B cell (primary cell): ENCODE data around the gene NR0B2. TPM values are rescaled to one million over a fixed set of nuclear protein-coding genes. Genes with fewer than 3 reads are reported as not detected.

Experiments
- ATAC-seq: fragments of 200-7000 bp; cut with Tn5 transposase; one replicate; pipeline ENCODE4 v1.10.0; 2021; ENCODE audit warnings: low read depth, mild to moderate bottlenecking, moderate number of reproducible peaks, moderate library complexity
- CTCF ChIA-PET: fragments of 350-600 bp; sonication (Branson Sonifier 250); formaldehyde crosslinking; loops from one replicate; lab custom pipeline; 2021; ENCODE audit warnings: antibody characterized with exemption, inconsistent platforms; lab: Charles Lee
- POLR2A ChIA-PET: fragments of 350-600 bp; sonication (Branson Sonifier 250); formaldehyde crosslinking; loops from one replicate; lab custom pipeline; 2021; ENCODE audit warnings: antibody characterized with exemption; lab: Charles Lee
- DNase-seq: peaks from one replicate; pipeline ENCODE4 v3.0.0; 2013
- H2AFZ ChIP-seq: 2 replicates; pipeline ENCODE4 v1.6.1; 2012; ENCODE audit warnings: mild to moderate bottlenecking, low read depth, low read length; ENCODE audit not compliant: insufficient read depth, poor library complexity, severe bottlenecking
- H3K27ac ChIP-seq, 2 donors: 1 replicate in 1 of 2; 2 replicates in 1 of 2; pipeline ENCODE4 v1.5.1; 2012 to 2013; ENCODE audit warnings: low read length in 2 of 2, mild to moderate bottlenecking in 2 of 2, moderate library complexity in 1 of 2
- H3K27me3 ChIP-seq, 4 experiments: fragments of 200-600 bp in 1 of 4; sonication (generic) in 1 of 4; replicated peaks in 1 of 4; 1 replicate in 2 of 4; 2 replicates in 2 of 4; pipeline versions ENCODE4 v1.6.1 to v1.7.0; 2013 to 2016; ENCODE audit warnings: low read length in 3 of 4, mild to moderate bottlenecking in 2 of 4, mixed read lengths in 1 of 4, moderate library complexity in 1 of 4; ENCODE audit not compliant: insufficient read depth in 4 of 4, control insufficient read depth in 3 of 4; ENCODE audit errors: control extremely low read depth in 1 of 4
- H3K36me3 ChIP-seq, 2 experiments: replicated peaks in 1 of 2; 1 replicate in 1 of 2; 2 replicates in 1 of 2; pipeline versions ENCODE4 v1.6.1 to v1.7.1; 2013; ENCODE audit warnings: low read length in 1 of 2; ENCODE audit not compliant: insufficient read depth in 2 of 2, control insufficient read depth in 1 of 2; ENCODE audit errors: control extremely low read depth in 1 of 2, extremely low read depth in 1 of 2
- H3K4me1 ChIP-seq, 2 donors: fragments of 200-600 bp in 1 of 2; sonication (generic) in 1 of 2; 1 replicate in 1 of 2; 2 replicates in 1 of 2; pipeline versions ENCODE4 v1.5.1 to v1.6.1; 2013 to 2017; ENCODE audit warnings: low read length in 2 of 2; ENCODE audit not compliant: control insufficient read depth in 2 of 2, insufficient read depth in 2 of 2
- H3K4me2 ChIP-seq: replicated peaks from 2 replicates; pipeline ENCODE3; 2012; ENCODE audit warnings: mild to moderate bottlenecking, low read depth, low read length; ENCODE audit not compliant: poor library complexity, severe bottlenecking
- H3K4me3 ChIP-seq, 5 experiments: fragments of 200-600 bp in 1 of 5; sonication (generic) in 1 of 5; 1 replicate in 3 of 5; 2 replicates in 2 of 5; pipeline versions ENCODE4 v1.5.1 to v1.7.0; 2011 to 2016; ENCODE audit warnings: low read length in 4 of 5, mild to moderate bottlenecking in 4 of 5, low read depth in 2 of 5, control low read depth in 1 of 5, moderate library complexity in 1 of 5; ENCODE audit not compliant: insufficient read depth in 1 of 5; ENCODE audit errors: control extremely low read depth in 1 of 5, extremely low read depth in 1 of 5
- H3K79me2 ChIP-seq: fragments of 200-600 bp; sonication (generic); one replicate; pipeline ENCODE4 v1.6.0; 2016; ENCODE audit warnings: low read length; ENCODE audit not compliant: control insufficient read depth, insufficient read depth
- H3K9ac ChIP-seq: fragments of 200-600 bp; sonication (generic); 2 replicates; pipeline ENCODE4 v1.6.1; 2017; ENCODE audit warnings: mild to moderate bottlenecking, low read length, moderate library complexity
- H3K9me3 ChIP-seq, 3 donors: one replicate each; pipeline versions ENCODE4 v1.6.1 to v1.7.1; 2013; ENCODE audit warnings: low read length in 2 of 3; ENCODE audit not compliant: control insufficient read depth in 2 of 3, insufficient read depth in 1 of 3; ENCODE audit errors: control extremely low read depth in 1 of 3
- H4K20me1 ChIP-seq: 2 replicates; pipeline ENCODE4 v1.6.0; 2012; ENCODE audit warnings: mild to moderate bottlenecking, low read length; ENCODE audit not compliant: insufficient read depth, control insufficient read depth, poor library complexity, severe bottlenecking
- H3K27ac Mint-ChIP-seq: one replicate; pipeline ENCODE4 v1.8.0; 2021; ENCODE audit warnings: mixed read lengths
- H3K27me3 Mint-ChIP-seq: one replicate; pipeline ENCODE4 v1.8.0; 2021; ENCODE audit warnings: mixed read lengths
- H3K4me1 Mint-ChIP-seq: one replicate; pipeline ENCODE4 v1.8.0; 2021; ENCODE audit warnings: mixed read lengths
- H3K4me3 Mint-ChIP-seq: one replicate; pipeline ENCODE4 v1.8.0; 2021; ENCODE audit warnings: mixed read lengths
- H3K9me3 Mint-ChIP-seq: one replicate; pipeline ENCODE4 v1.8.0; 2022; ENCODE audit warnings: mixed read lengths; ENCODE audit not compliant: insufficient read depth
- CTCF ChIP-seq: fragments of 200-600 bp; IDR thresholded peaks from one replicate; pipeline ENCODE4 v1.8.0; 2022; ENCODE audit warnings: antibody characterized with exemption, mild to moderate bottlenecking
- EZH2 ChIP-seq: IDR thresholded peaks from 2 replicates; pipeline ENCODE4 v1.6.1; 2012; ENCODE audit warnings: borderline replicate concordance, low read depth, mild to moderate bottlenecking, moderate library complexity, low read length; ENCODE audit not compliant: insufficient read depth, poor library complexity, severe bottlenecking
- WGBS: methylation state at CpG from one replicate; pipeline ENCODE4 v1.1.5; 2013; ENCODE audit warnings: missing lambda C conversion rate; ENCODE audit not compliant: insufficient coverage; 5-methylcytosine and 5-hydroxymethylcytosine counted together
- intact Hi-C: fragments of 100-400 bp; cut with micrococcal nuclease; formaldehyde crosslinking; loops from one replicate; pipeline ENCODE4 v1.10.0; 2022
- polyA plus RNA-seq: library from polyadenylated mRNA; depleted of rRNA; stranded (reverse); fragments of >200 nt; gene quantifications from 2 replicates; pipeline ENCODE4 v1.2.3, GENCODE V29; 2012
- total RNA-seq, 2 donors: library from RNA; stranded (reverse); fragments of 120-200 nt in 1 of 2; gene quantifications; 1 replicate in 1 of 2; 2 replicates in 1 of 2; pipeline versions ENCODE4 v1.2.3 to v1.2.4, GENCODE V29; 2013 to 2022

NR0B2 gene
- total and polyA plus RNA-seq, 2 donors (not counting 1 experiment from before 2014, with no cell fraction given) = not detected

GRCh38 chr1:26879793-26880192, 34.0 kb downstream of the NR0B2 start:
- H3K4me1 Mint-ChIP-seq = peaks cover 3% of the 10 kb centered on the region
- TF ChIP-seq EZH2 = no peak
- no peak for TF ChIP-seq CTCF
- intact Hi-C loops = loop anchor here (2.0 kb wide), 1 partner anchor 59 kb away; no protein-coding TSS in a partner anchor
- ATAC-seq = no peak
- H3K4me1 ChIP-seq = peaks cover 0 to 3% of the 10 kb centered on the region in 2 donors
- ChIA-PET POLR2A (no interaction called here), CTCF (interaction anchor here (0.6 to 7.3 kb wide), 11 partner anchors 13 to 657 kb away, joined by 3 to 79 read pairs (median 11); no protein-coding TSS in a partner anchor)
- peaks cover 16% of the 10 kb centered on the region for H4K20me1 ChIP-seq
- H3K4me3 ChIP-seq = no peak overlapping the region
- peaks cover 24% of the 10 kb centered on the region for H3K79me2 ChIP-seq
- no peak overlapping the region for H3K9ac ChIP-seq
- H3K27me3 Mint-ChIP-seq = no peaks in the 10 kb centered on the region
- no peak for DNase-seq
- no peaks in the 10 kb centered on the region for H3K27me3 ChIP-seq
- H3K9me3 Mint-ChIP-seq = no peaks in the 10 kb centered on the region
- H3K4me2 ChIP-seq = no peak overlapping the region
- H3K27ac Mint-ChIP-seq = no peak overlapping the region
- H3K27ac ChIP-seq = no peak overlapping the region
- no peak overlapping the region for H3K4me3 Mint-ChIP-seq
- H3K9me3 ChIP-seq = no peaks in the 10 kb centered on the region
- H3K36me3 ChIP-seq = peaks cover 23 to 70% of the 10 kb centered on the region in 2 experiments
- no peak overlapping the region for H2AFZ ChIP-seq
- WGBS = 100% methylated on average over 2 of the region's 4 CpGs

DNA sequence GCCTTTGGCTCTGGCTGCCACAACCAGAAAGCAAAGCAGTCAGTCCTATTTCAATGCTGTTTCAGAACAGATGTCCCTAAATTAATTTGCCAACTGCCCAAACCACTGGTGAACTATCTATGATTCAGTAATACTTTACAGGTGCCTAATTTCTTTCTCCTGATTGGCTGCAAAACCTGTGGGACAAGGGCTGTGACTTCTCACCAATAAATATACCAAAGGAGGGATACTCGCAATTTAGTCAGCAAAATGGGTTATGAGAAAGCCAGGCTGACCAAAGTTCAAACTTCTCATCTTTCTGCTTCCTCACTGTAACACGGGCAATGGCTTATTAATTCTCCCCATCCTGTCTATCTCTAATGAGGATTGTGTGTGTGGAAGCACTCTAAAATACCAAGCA, 36.4 kb downstream of the NR0B2 start:
- Mint-ChIP-seq H3K4me3 (no peak overlapping the region), H3K9me3 (no peaks in the 10 kb centered on the region), H3K4me1 (peaks cover 3% of the 10 kb centered on the region), H3K27me3 (no peaks in the 10 kb centered on the region), H3K27ac (no peak overlapping the region)
- Histone ChIP-seq H3K4me1 (peaks cover 0 to 3% of the 10 kb centered on the region in 2 donors), H3K9ac (no peak overlapping the region), H3K79me2 (peaks cover 4% of the 10 kb centered on the region), H3K36me3 (peaks cover 14 to 46% of the 10 kb centered on the region in 2 experiments), H2AFZ (no peak overlapping the region), H3K27me3 (no peaks in the 10 kb centered on the region), H4K20me1 (peaks cover 12% of the 10 kb centered on the region), H3K4me3 (no peak overlapping the region), H3K9me3 (no peaks in the 10 kb centered on the region), H3K27ac (no peak overlapping the region), H3K4me2 (no peak overlapping the region)
- CTCF ChIA-PET = interaction anchor here (0.6 to 7.3 kb wide), 10 partner anchors 10 to 275 kb away, joined by 3 to 79 read pairs (median 10); no protein-coding TSS in a partner anchor
- POLR2A ChIA-PET = no interaction called here
- no CpG with 5 or more reads among the region's 2 CpGs for WGBS
- TF ChIP-seq EZH2 (no peak), CTCF (no peak)
- intact Hi-C loops = no loop called here
- ATAC-seq (no peak), DNase-seq (no peak)
